ENCODE measurements around the gene PRRX2. TPM values are rescaled to one million over a fixed set of nuclear protein-coding genes. Genes with fewer than 3 reads are reported as not detected.

PRRX2 gene
- total and polyA plus RNA-seq, 2 of the 13 experiments (the other 11 are each of a cell fraction or from before 2014, with no cell fraction given): 0.05 TPM; not detected in 1

- TF ChIP-seq PAXIP1 (CRISPR knock-in tag; conservative IDR thresholded peaks at IDR 0.05): peak; percentile 32
- peak; percentile 85; the same call in 1 of the 2 replicates for TF ChIP-seq ZNF33A (CRISPR knock-in tag; IDR thresholded peaks at IDR 0.05; ENCODE audit: borderline replicate concordance)
- peak; percentile 48 for TF ChIP-seq KDM5B (CRISPR knock-in tag; IDR thresholded peaks at IDR 0.05; ENCODE audit: borderline replicate concordance)
- TF ChIP-seq KMT2B (CRISPR knock-in tag; IDR thresholded peaks at IDR 0.05): 0 out of 2 replicates have a peak, but pooled peaks have one; percentile 44
- no peak for TF ChIP-seq PCBP2 (optimal IDR thresholded peaks at IDR 0.05; ENCODE audit: low read depth, low read length, poor library complexity, severe bottlenecking)
- peak; percentile 65 for TF ChIP-seq ZNF891 (CRISPR knock-in tag; IDR thresholded peaks at IDR 0.05)
- TF ChIP-seq ZNF547 (CRISPR knock-in tag; IDR thresholded peaks at IDR 0.05): no peak; the same call in 1 of the 2 replicates
- TF ChIP-seq TERF1 (CRISPR knock-in tag; IDR thresholded peaks at IDR 0.05): 0 out of 2 replicates have a peak, but pooled peaks have one; percentile 31
- no peak for TF ChIP-seq ZNF7 (CRISPR knock-in tag; IDR thresholded peaks at IDR 0.05)
- TF ChIP-seq USF2 (IDR thresholded peaks at IDR 0.05; ENCODE audit: low read depth, low read length): peak; percentile 92
- TF ChIP-seq USF2 (CRISPR knock-in tag; IDR thresholded peaks at IDR 0.05; ENCODE audit: borderline replicate concordance): peak; percentile 96; the same call in 1 of the 2 replicates
- TF ChIP-seq ZNF704 (CRISPR knock-in tag; IDR thresholded peaks at IDR 0.05; ENCODE audit: borderline replicate concordance): peak; percentile 76; the same call in 1 of the 2 replicates
- no peak for TF ChIP-seq ZNF572 (CRISPR knock-in tag; IDR thresholded peaks at IDR 0.05)
- TF ChIP-seq FOXK2 (IDR thresholded peaks at IDR 0.05): no peak
- TF ChIP-seq ZNF605 (CRISPR knock-in tag; IDR thresholded peaks at IDR 0.05): peak; percentile 97; the same call in 1 of the 2 replicates
- TF ChIP-seq SNAPC4 (CRISPR knock-in tag; IDR thresholded peaks at IDR 0.05): no peak
Observed at GRCh38 chr9:129626079-129626624, 39.3 kb upstream of the PRRX2 start, which contains the start of gene NTMT1 (continued).

Data from HepG2 (cell line).